HCT116 (cell line): ENCODE data around the gene MPZL2. TPM values are rescaled to one million over a fixed set of nuclear protein-coding genes. Genes with fewer than 3 reads are reported as not detected.

Experiments used
- ATAC-seq: fragments of 200-7000 bp; cut with Tn5 transposase; 2 replicates; pipeline ENCODE4 v1.9.1; 2020; ENCODE audit warnings: mild to moderate bottlenecking, moderate library complexity
- BruUV-seq: library from RNA; stranded (reverse); fragments of 400-500 nt; replicated peaks from 2 replicates; lab custom pipeline; 2021; lab: Mats Ljungman, UMichigan
- CTCF ChIA-PET: fragments of 300-600 bp; sonication (Branson Sonifier 250); formaldehyde crosslinking; loops from one replicate; lab custom pipeline; 2021; ENCODE audit warnings: antibody characterized with exemption; lab: Charles Lee
- POLR2A ChIA-PET: fragments of 300-600, 350-600 bp; sonication (Branson Sonifier 250); formaldehyde crosslinking; loops from one replicate; lab custom pipeline; 2021; ENCODE audit warnings: antibody characterized with exemption; lab: Charles Lee
- RAD21 ChIA-PET, 2 experiments: fragments of 300-600 bp; sonication (Branson Sonifier 250); formaldehyde crosslinking; loops; one replicate each; lab custom pipeline; 2023; ENCODE audit warnings: low total read pairs in 2 of 2; ENCODE audit not compliant: uncharacterized antibody in 2 of 2, unreplicated experiment in 2 of 2, low non-redundant PET in 1 of 2; lab: Charles Lee
- DNase-seq: peaks from one replicate; pipeline ENCODE4 v3.0.0-alpha.2; 2010; ENCODE audit warnings: low read depth, low spot score
- H2AFZ ChIP-seq: fragments of 200-600 bp; shearing (Covaris generic), sonication (generic); 2 replicates; pipeline ENCODE4 v1.6.1; 2017; ENCODE audit warnings: low read depth, mixed run types, mixed read lengths, antibody characterized with exemption, low read length; ENCODE audit not compliant: poor library complexity, severe bottlenecking
- H3K27ac ChIP-seq: 2 replicates; pipeline ENCODE4 v1.5.1; 2012; ENCODE audit warnings: low read depth, low read length
- H3K27me3 ChIP-seq: fragments of 200-600 bp; sonication (generic); 2 replicates; pipeline ENCODE4 v1.6.1; 2016; ENCODE audit warnings: mixed run types, low read length, mixed read lengths; ENCODE audit not compliant: insufficient read depth
- H3K36me3 ChIP-seq, 2 experiments: fragments of 200-500 bp in 1 of 2; fragments of 200-600 bp in 1 of 2; sonication (Bioruptor generic) in 1 of 2; sonication (generic) in 1 of 2; 2 replicates each; pipeline versions ENCODE4 v1.5.1 to v1.6.1; 2014 to 2016; ENCODE audit warnings: low read length in 2 of 2, inconsistent platforms in 1 of 2, mixed read lengths in 1 of 2, mixed run types in 1 of 2; ENCODE audit not compliant: insufficient read depth in 2 of 2, control insufficient read depth in 1 of 2
- H3K4me1 ChIP-seq, 2 experiments: fragments of 200-600 bp in 1 of 2; sonication (generic) in 1 of 2; 2 replicates each; pipeline versions ENCODE4 v1.5.1 to v1.6.1; 2012 to 2017; ENCODE audit warnings: low read length in 2 of 2, inconsistent platforms in 1 of 2, mild to moderate bottlenecking in 1 of 2, mixed read lengths in 1 of 2, mixed run types in 1 of 2, moderate library complexity in 1 of 2; ENCODE audit not compliant: insufficient read depth in 2 of 2, control insufficient read depth in 1 of 2
- H3K4me2 ChIP-seq: fragments of 200-600 bp; sonication (generic); 2 replicates; pipeline ENCODE4 v1.6.1; 2017; ENCODE audit warnings: mixed run types, low read length, mixed read lengths
- H3K4me3 ChIP-seq, 2 experiments: fragments of 200-600 bp in 1 of 2; sonication (generic) in 1 of 2; replicated peaks in 1 of 2; 2 replicates each; pipeline ENCODE4 v1.5.1; 2011 to 2016; ENCODE audit warnings: low read length in 2 of 2, control low read depth in 1 of 2, low read depth in 1 of 2, mild to moderate bottlenecking in 1 of 2, mixed read lengths in 1 of 2, mixed run types in 1 of 2
- H3K79me2 ChIP-seq: fragments of 200-600 bp; sonication (generic); 2 replicates; pipeline ENCODE4 v1.6.1; 2017; ENCODE audit warnings: mild to moderate bottlenecking, mixed run types, low read length, moderate library complexity, mixed read lengths; ENCODE audit not compliant: insufficient read depth
- H3K9ac ChIP-seq: fragments of 200-600 bp; sonication (generic); 2 replicates; pipeline ENCODE4 v1.6.1; 2016; ENCODE audit warnings: low read length, mixed read lengths
- H3K9me2 ChIP-seq: fragments of 200-600 bp; sonication (generic), shearing (Covaris generic); 2 replicates; pipeline ENCODE4 v1.6.1; 2017; ENCODE audit warnings: mixed run types, mild to moderate bottlenecking, moderate library complexity; ENCODE audit not compliant: insufficient read depth
- H3K9me3 ChIP-seq, 2 experiments: fragments of 200-500 bp in 1 of 2; fragments of 200-600 bp in 1 of 2; sonication (Bioruptor generic) in 1 of 2; sonication (generic) in 1 of 2; 2 replicates each; pipeline ENCODE4 v1.6.1; 2014 to 2017; ENCODE audit warnings: low read length in 2 of 2, mixed read lengths in 2 of 2, inconsistent platforms in 1 of 2, low read depth in 1 of 2, mild to moderate bottlenecking in 1 of 2, mixed run types in 1 of 2, moderate library complexity in 1 of 2; ENCODE audit not compliant: control insufficient read depth in 1 of 2, insufficient read depth in 1 of 2
- H4K20me1 ChIP-seq: fragments of 200-600 bp; sonication (generic), shearing (Covaris generic); 2 replicates; pipeline ENCODE4 v1.6.1; 2017; ENCODE audit warnings: mixed run types, mild to moderate bottlenecking, moderate library complexity; ENCODE audit not compliant: insufficient read depth
- CBX3 ChIP-seq: IDR thresholded peaks from 2 replicates; pipeline ENCODE4 v1.6.1; 2012; ENCODE audit warnings: low read depth
- CEBPB ChIP-seq: IDR thresholded peaks from 2 replicates; pipeline ENCODE4 v1.6.1; 2012; ENCODE audit warnings: low read depth
- EGR1 ChIP-seq: IDR thresholded peaks from 2 replicates; pipeline ENCODE4 v1.6.1; 2012; ENCODE audit warnings: low read depth
- EZH2 ChIP-seq: fragments of 200-600 bp; sonication (generic); IDR thresholded peaks from 2 replicates; pipeline ENCODE4 v1.6.1; 2017; ENCODE audit warnings: antibody characterized with exemption, mixed run types
- FOSL1 ChIP-seq: IDR thresholded peaks from 2 replicates; pipeline ENCODE4 v1.6.1; 2012; ENCODE audit warnings: low read depth
- POLR2A ChIP-seq: IDR thresholded peaks from 2 replicates; pipeline ENCODE4 v1.7.0; 2011; ENCODE audit warnings: borderline replicate concordance; ENCODE audit not compliant: insufficient read depth, insufficient read length; ENCODE audit errors: extremely low read depth
- POLR2AphosphoS5 ChIP-seq: IDR thresholded peaks from 2 replicates; pipeline ENCODE4 v1.6.1; 2011; ENCODE audit warnings: mild to moderate bottlenecking, low read depth, low read length, moderate library complexity
- SIN3A ChIP-seq: IDR thresholded peaks from 2 replicates; pipeline ENCODE4 v1.6.1; 2012; ENCODE audit warnings: low read depth
- SP1 ChIP-seq: IDR thresholded peaks from 2 replicates; pipeline ENCODE4 v1.6.1; 2012; ENCODE audit warnings: low read depth
- YY1 ChIP-seq: IDR thresholded peaks from 2 replicates; pipeline ENCODE4 v1.6.1; 2011; ENCODE audit warnings: low read length, low read depth, moderate library complexity, mild to moderate bottlenecking; ENCODE audit not compliant: insufficient replicate concordance; ENCODE audit errors: extremely low read depth
- ZNF274 ChIP-seq: fragments of 200-500 bp; sonication (Bioruptor generic); IDR thresholded peaks from 2 replicates; pipeline ENCODE4 v1.6.1; 2014; ENCODE audit warnings: mild to moderate bottlenecking, low read depth, low read length, inconsistent platforms
- intact Hi-C: fragments of 100-400 bp; cut with micrococcal nuclease; formaldehyde crosslinking; loops from 2 replicates; pipeline ENCODE4 v1.10.0; 2022
- total RNA-seq: library from RNA; stranded (reverse); gene quantifications from one replicate; pipeline ENCODE4 v1.2.1, GENCODE V29; 2021; ENCODE audit not compliant: unreplicated experiment
- TF ChIP-seq, protein P1 (sequence below): IDR thresholded peaks from 2 replicates; pipeline ENCODE4 v1.6.1; 2012; ENCODE audit warnings: low read depth
- TF ChIP-seq, protein P2 (sequence below): IDR thresholded peaks from 2 replicates; pipeline ENCODE4 v1.6.1; 2012
- TF ChIP-seq, protein P3 (sequence below): IDR thresholded peaks from 2 replicates; pipeline ENCODE4 v1.6.1; 2011; ENCODE audit warnings: mild to moderate bottlenecking, low read length, moderate library complexity; ENCODE audit not compliant: insufficient replicate concordance; ENCODE audit errors: extremely low read depth
- TF ChIP-seq, protein P4 (sequence below): IDR thresholded peaks from 2 replicates; pipeline ENCODE4 v1.6.1; 2012

The MPZL2 gene
- total RNA-seq, 1 experiment from 2014 or later = 16.8 TPM

- intact Hi-C loops = no loop called here
- Histone ChIP-seq H3K9me3 (no peaks in the 10 kb centered on the region), H3K9me2 (no peaks in the 10 kb centered on the region), H4K20me1 (no peaks in the 10 kb centered on the region), H3K4me3 (no peak overlapping the region), H3K79me2 (no peaks in the 10 kb centered on the region), H3K4me2 (peak overlapping the region; percentile 50), H3K36me3 (no peaks in the 10 kb centered on the region), H2AFZ (no peak overlapping the region), H3K27ac (no peak overlapping the region), H3K4me1 (peaks cover 21 to 22% of the 10 kb centered on the region in 2 experiments), H3K27me3 (no peaks in the 10 kb centered on the region), H3K9ac (no peak overlapping the region)
- ATAC-seq (peak; percentile 67), DNase-seq (no peak)
- TF ChIP-seq CEBPB (peak; percentile 23; the same call in 1 of the 2 replicates), POLR2A (no peak)
- TF ChIP-seq, protein P1, sequence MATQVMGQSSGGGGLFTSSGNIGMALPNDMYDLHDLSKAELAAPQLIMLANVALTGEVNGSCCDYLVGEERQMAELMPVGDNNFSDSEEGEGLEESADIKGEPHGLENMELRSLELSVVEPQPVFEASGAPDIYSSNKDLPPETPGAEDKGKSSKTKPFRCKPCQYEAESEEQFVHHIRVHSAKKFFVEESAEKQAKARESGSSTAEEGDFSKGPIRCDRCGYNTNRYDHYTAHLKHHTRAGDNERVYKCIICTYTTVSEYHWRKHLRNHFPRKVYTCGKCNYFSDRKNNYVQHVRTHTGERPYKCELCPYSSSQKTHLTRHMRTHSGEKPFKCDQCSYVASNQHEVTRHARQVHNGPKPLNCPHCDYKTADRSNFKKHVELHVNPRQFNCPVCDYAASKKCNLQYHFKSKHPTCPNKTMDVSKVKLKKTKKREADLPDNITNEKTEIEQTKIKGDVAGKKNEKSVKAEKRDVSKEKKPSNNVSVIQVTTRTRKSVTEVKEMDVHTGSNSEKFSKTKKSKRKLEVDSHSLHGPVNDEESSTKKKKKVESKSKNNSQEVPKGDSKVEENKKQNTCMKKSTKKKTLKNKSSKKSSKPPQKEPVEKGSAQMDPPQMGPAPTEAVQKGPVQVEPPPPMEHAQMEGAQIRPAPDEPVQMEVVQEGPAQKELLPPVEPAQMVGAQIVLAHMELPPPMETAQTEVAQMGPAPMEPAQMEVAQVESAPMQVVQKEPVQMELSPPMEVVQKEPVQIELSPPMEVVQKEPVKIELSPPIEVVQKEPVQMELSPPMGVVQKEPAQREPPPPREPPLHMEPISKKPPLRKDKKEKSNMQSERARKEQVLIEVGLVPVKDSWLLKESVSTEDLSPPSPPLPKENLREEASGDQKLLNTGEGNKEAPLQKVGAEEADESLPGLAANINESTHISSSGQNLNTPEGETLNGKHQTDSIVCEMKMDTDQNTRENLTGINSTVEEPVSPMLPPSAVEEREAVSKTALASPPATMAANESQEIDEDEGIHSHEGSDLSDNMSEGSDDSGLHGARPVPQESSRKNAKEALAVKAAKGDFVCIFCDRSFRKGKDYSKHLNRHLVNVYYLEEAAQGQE = no peak
- ChIA-PET CTCF (no interaction called here), POLR2A (interaction anchor here (1.7 kb wide), 1 partner anchor 8 kb away, joined by 5 read pairs; no protein-coding TSS in a partner anchor), RAD21 (no interaction called here)
- no TSS peak for BruUV-seq
Observed at GRCh38 chr11:118233377-118233776, 30.7 kb downstream of the MPZL2 start.

GRCh38 chr11:118232659-118233058 is 31.4 kb downstream of the MPZL2 start:
- intact Hi-C loops = no loop called here
- H3K4me2 ChIP-seq = peak overlapping the region; percentile 50
- ChIA-PET RAD21 (no interaction called here), CTCF (no interaction called here), POLR2A (interaction anchor here (1.7 kb wide), 1 partner anchor 9 kb away, joined by 5 read pairs; no protein-coding TSS in a partner anchor)
- peaks cover 21 to 22% of the 10 kb centered on the region in 2 experiments for H3K4me1 ChIP-seq
- no peak overlapping the region for H3K9ac ChIP-seq
- no peak overlapping the region for H2AFZ ChIP-seq
- no peaks in the 10 kb centered on the region for H3K27me3 ChIP-seq
- no TSS peak for BruUV-seq
- H3K9me3 ChIP-seq = no peaks in the 10 kb centered on the region
- H3K27ac ChIP-seq = no peak overlapping the region
- peak; percentile 89 for ATAC-seq
- no peaks in the 10 kb centered on the region for H3K9me2 ChIP-seq
- 0 out of 4 replicates have a peak overlapping the region, but pooled peaks of 1 of the 2 experiments have one; percentile 3 for H3K4me3 ChIP-seq
- no peaks in the 10 kb centered on the region for H4K20me1 ChIP-seq
- H3K79me2 ChIP-seq = no peaks in the 10 kb centered on the region
- H3K36me3 ChIP-seq = no peaks in the 10 kb centered on the region
- peak; percentile 79 for DNase-seq
- TF ChIP-seq, protein P2, sequence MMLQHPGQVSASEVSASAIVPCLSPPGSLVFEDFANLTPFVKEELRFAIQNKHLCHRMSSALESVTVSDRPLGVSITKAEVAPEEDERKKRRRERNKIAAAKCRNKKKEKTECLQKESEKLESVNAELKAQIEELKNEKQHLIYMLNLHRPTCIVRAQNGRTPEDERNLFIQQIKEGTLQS = no peak
- TF ChIP-seq EZH2 (no peak), EGR1 (peak; percentile 60), SP1 (peak; percentile 90), CEBPB (peak; percentile 76), SIN3A (peak; percentile 94), YY1 (no peak), FOSL1 (peak; percentile 93), ZNF274 (no peak), POLR2A (no peak), CBX3 (peak; percentile 76), POLR2AphosphoS5 (peak; percentile 56; the same call in 1 of the 2 replicates)
- TF ChIP-seq, protein P3, sequence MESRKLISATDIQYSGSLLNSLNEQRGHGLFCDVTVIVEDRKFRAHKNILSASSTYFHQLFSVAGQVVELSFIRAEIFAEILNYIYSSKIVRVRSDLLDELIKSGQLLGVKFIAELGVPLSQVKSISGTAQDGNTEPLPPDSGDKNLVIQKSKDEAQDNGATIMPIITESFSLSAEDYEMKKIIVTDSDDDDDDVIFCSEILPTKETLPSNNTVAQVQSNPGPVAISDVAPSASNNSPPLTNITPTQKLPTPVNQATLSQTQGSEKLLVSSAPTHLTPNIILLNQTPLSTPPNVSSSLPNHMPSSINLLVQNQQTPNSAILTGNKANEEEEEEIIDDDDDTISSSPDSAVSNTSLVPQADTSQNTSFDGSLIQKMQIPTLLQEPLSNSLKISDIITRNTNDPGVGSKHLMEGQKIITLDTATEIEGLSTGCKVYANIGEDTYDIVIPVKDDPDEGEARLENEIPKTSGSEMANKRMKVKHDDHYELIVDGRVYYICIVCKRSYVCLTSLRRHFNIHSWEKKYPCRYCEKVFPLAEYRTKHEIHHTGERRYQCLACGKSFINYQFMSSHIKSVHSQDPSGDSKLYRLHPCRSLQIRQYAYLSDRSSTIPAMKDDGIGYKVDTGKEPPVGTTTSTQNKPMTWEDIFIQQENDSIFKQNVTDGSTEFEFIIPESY = peak; percentile 43
- TF ChIP-seq, protein P4, sequence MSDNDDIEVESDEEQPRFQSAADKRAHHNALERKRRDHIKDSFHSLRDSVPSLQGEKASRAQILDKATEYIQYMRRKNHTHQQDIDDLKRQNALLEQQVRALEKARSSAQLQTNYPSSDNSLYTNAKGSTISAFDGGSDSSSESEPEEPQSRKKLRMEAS = peak; percentile 79
